GM12878 (cell line): Measurements from ENCODE around the gene ANO7. TPM values are rescaled to one million over a fixed set of nuclear protein-coding genes. Genes with fewer than 3 reads are reported as not detected.

Experiments
- ATAC-seq: fragments of 200-7000 bp; cut with Tn5 transposase; 3 replicates; pipeline ENCODE4 v1.9.1; 2020; ENCODE audit warnings: mild to moderate bottlenecking, moderate library complexity
- BruUV-seq: library from RNA; stranded (reverse); fragments of 400-500 nt; replicated peaks from 2 replicates; lab custom pipeline; 2021; lab: Mats Ljungman, UMichigan
- CTCF ChIA-PET: fragments of 300-600 bp; sonication (Branson Sonifier 250); formaldehyde crosslinking; extraction: SDS; loops from one replicate; lab custom pipeline; 2021; ENCODE audit warnings: inconsistent platforms; lab: Yijun Ruan, JAX
- POLR2A ChIA-PET: fragments of 350-600 bp; formaldehyde crosslinking; extraction: SDS; loops from one replicate; lab custom pipeline; 2021; ENCODE audit warnings: inconsistent platforms; lab: Charles Lee
- RAD21 ChIA-PET: fragments of 300-600 bp; sonication (Branson Sonifier 250); formaldehyde crosslinking; loops from one replicate; lab custom pipeline; 2023; ENCODE audit warnings: antibody characterized with exemption; ENCODE audit not compliant: unreplicated experiment; lab: Charles Lee
- SMC1A ChIA-PET: fragments of 300-600 bp; sonication (Branson Sonifier 250); formaldehyde crosslinking; loops from one replicate; lab custom pipeline; 2023; ENCODE audit not compliant: unreplicated experiment, uncharacterized antibody; lab: Charles Lee
- DNase-seq: peaks from one replicate; pipeline ENCODE4 v3.0.0-alpha.2; 2011; ENCODE audit warnings: low read depth, low spot score
- FAIRE-seq: peaks from 3 replicates; lab custom pipeline; 2011; peaks lifted over from hg19 to GRCh38; lab: Jason Lieb, UNC
- H2AFZ ChIP-seq: 2 replicates; pipeline ENCODE4 v1.6.0; 2011; ENCODE audit warnings: low read depth, low read length, control low read depth; ENCODE audit not compliant: control insufficient read depth
- H3K27ac ChIP-seq: 2 replicates; pipeline ENCODE4 v1.5.1; 2011; ENCODE audit warnings: control low read depth; ENCODE audit not compliant: control insufficient read depth, insufficient read depth
- H3K27me3 ChIP-seq, 2 experiments: replicated peaks in 1 of 2; 2 replicates each; pipeline versions ENCODE4 v1.6.0 to v1.6.1; 2011; ENCODE audit warnings: low read length in 1 of 2; ENCODE audit not compliant: control insufficient read depth in 2 of 2, insufficient read depth in 2 of 2
- H3K36me3 ChIP-seq, 2 experiments: 2 replicates each; pipeline ENCODE4 v1.5.1; 2011; ENCODE audit warnings: low read length in 1 of 2; ENCODE audit not compliant: control insufficient read depth in 2 of 2, insufficient read depth in 2 of 2
- H3K4me1 ChIP-seq: 2 replicates; pipeline ENCODE4 v1.6.1; 2011; ENCODE audit warnings: mild to moderate bottlenecking, low read length, moderate library complexity, mixed read lengths; ENCODE audit not compliant: control insufficient read depth, insufficient read depth
- H3K4me2 ChIP-seq: 2 replicates; pipeline ENCODE4 v1.6.0; 2011; ENCODE audit warnings: control low read depth; ENCODE audit not compliant: control insufficient read depth, insufficient read depth
- H3K4me3 ChIP-seq: fragments of 200-600 bp; sonication (generic); 2 replicates; pipeline ENCODE4 v1.5.1; 2016
- H3K79me2 ChIP-seq: 2 replicates; pipeline ENCODE4 v1.6.0; 2011; ENCODE audit warnings: low read length; ENCODE audit not compliant: control insufficient read depth, insufficient read depth
- H3K9ac ChIP-seq: 2 replicates; pipeline ENCODE4 v1.8.0; 2011; ENCODE audit warnings: low read length, control low read depth, mixed read lengths; ENCODE audit not compliant: control insufficient read depth, insufficient read depth
- H3K9me3 ChIP-seq: replicated peaks from 3 replicates; pipeline ENCODE4 v1.5.1; 2011; ENCODE audit warnings: mild to moderate bottlenecking, low read length; ENCODE audit not compliant: control insufficient read depth, insufficient read depth
- H4K20me1 ChIP-seq: 2 replicates; pipeline ENCODE4 v1.6.0; 2011; ENCODE audit not compliant: control insufficient read depth, insufficient read depth
- CBFB ChIP-seq: IDR thresholded peaks from 2 replicates; pipeline ENCODE4 v1.6.1; 2016; ENCODE audit warnings: antibody characterized with exemption, low read depth
- DPF2 ChIP-seq: fragments of 450-650 bp; IDR thresholded peaks from 2 replicates; pipeline ENCODE4 v1.6.1; 2017; ENCODE audit warnings: mild to moderate bottlenecking
- HCFC1 ChIP-seq: fragments of 150-350 bp; IDR thresholded peaks from 2 replicates; pipeline ENCODE4 v1.6.1; 2014; ENCODE audit warnings: low read length
- IKZF1 ChIP-seq: fragments of 450-650 bp; conservative IDR thresholded peaks from 2 replicates; pipeline ENCODE4 v1.6.1; 2017; ENCODE audit warnings: antibody characterized with exemption, mild to moderate bottlenecking
- JUND ChIP-seq: IDR thresholded peaks from 2 replicates; pipeline ENCODE4 v1.6.1; 2012; ENCODE audit warnings: low read depth, mild to moderate bottlenecking, low read length, improper control_type of control experiment, moderate library complexity
- RB1 ChIP-seq: fragments of 450-650 bp; formaldehyde crosslinking; IDR thresholded peaks from 2 replicates; pipeline ENCODE4 v1.6.1; 2017; ENCODE audit warnings: mild to moderate bottlenecking, borderline replicate concordance
- TCF3 ChIP-seq: IDR thresholded peaks from 2 replicates; pipeline ENCODE4 v1.6.1; 2012; ENCODE audit warnings: low read depth, mild to moderate bottlenecking, low read length, borderline replicate concordance; ENCODE audit not compliant: insufficient read depth
- WGBS: methylation state at CpG from one replicate; pipeline ENCODE4 v1.1.6; 2016; ENCODE audit warnings: low lambda C conversion rate; ENCODE audit not compliant: insufficient replicate concordance, insufficient coverage; ENCODE audit errors: missing lambda C conversion rate; 5-methylcytosine and 5-hydroxymethylcytosine counted together
- in situ Hi-C: fragments of 300-500 bp; cut with MboI; formaldehyde crosslinking; loops from 9 replicates; pipeline ENCODE4 v1.14.3; 2018; ENCODE audit warnings: mixed read lengths
- intact Hi-C: fragments of 100-400 bp; cut with micrococcal nuclease; formaldehyde crosslinking; loops from one replicate; pipeline ENCODE4 v1.14.2; 2022; ENCODE audit not compliant: unreplicated experiment
- polyA plus RNA-seq, 11 experiments: library from polyadenylated mRNA; depleted of rRNA in 4 of 11; unstranded in 6 of 11; stranded (reverse) in 5 of 11; fragments of >200 nt; fragmentation: Nextera tagmentation in 4 of 11; fragmentation: Illumina TruSeq in 1 of 11; extraction: Ambion mirVana in 4 of 11; extraction: Trizol in 1 of 11; gene quantifications; 1 replicate in 1 of 11; 2 replicates in 10 of 11; pipeline versions ENCODE4 v1.2.1 to v1.2.3, GENCODE V29; 2011 to 2016; ENCODE audit warnings: inconsistent platforms in 2 of 11, missing spikeins in 2 of 11, low read depth in 1 of 11
- total RNA-seq, 4 experiments: library from RNA; depleted of rRNA in 3 of 4; stranded (reverse); fragments of >200 nt in 3 of 4; fragmentation: Illumina TruSeq in 1 of 4; extraction: Trizol in 1 of 4; gene quantifications; 2 replicates each; pipeline versions ENCODE4 v1.2.1 to v1.2.3, GENCODE V29; 2013 to 2021
- TF ChIP-seq, protein P1 (sequence below), 3 experiments: IDR thresholded peaks in 2 of 3; conservative IDR thresholded peaks in 1 of 3; 2 replicates each; pipeline ENCODE4 v1.5.1; 2011; ENCODE audit warnings: low read depth in 3 of 3, low read length in 3 of 3, mild to moderate bottlenecking in 3 of 3, control low read depth in 2 of 3, moderate library complexity in 2 of 3, inconsistent platforms in 1 of 3, mixed read lengths in 1 of 3; ENCODE audit not compliant: control insufficient read depth in 2 of 3, insufficient read depth in 1 of 3; ENCODE audit errors: extremely low read depth in 1 of 3

The ANO7 gene
- total and polyA plus RNA-seq, 10 of the 15 experiments (the other 5 are each of a cell fraction or from before 2014, with no cell fraction given): 0.08 to 1.4 (median 0.44) TPM

- H4K20me1 ChIP-seq: no peaks in the 10 kb centered on the region
- POLR2A ChIA-PET: no interaction called here
- no peak for TF ChIP-seq HCFC1
- TF ChIP-seq TCF3: no peak
- TF ChIP-seq, protein P1, sequence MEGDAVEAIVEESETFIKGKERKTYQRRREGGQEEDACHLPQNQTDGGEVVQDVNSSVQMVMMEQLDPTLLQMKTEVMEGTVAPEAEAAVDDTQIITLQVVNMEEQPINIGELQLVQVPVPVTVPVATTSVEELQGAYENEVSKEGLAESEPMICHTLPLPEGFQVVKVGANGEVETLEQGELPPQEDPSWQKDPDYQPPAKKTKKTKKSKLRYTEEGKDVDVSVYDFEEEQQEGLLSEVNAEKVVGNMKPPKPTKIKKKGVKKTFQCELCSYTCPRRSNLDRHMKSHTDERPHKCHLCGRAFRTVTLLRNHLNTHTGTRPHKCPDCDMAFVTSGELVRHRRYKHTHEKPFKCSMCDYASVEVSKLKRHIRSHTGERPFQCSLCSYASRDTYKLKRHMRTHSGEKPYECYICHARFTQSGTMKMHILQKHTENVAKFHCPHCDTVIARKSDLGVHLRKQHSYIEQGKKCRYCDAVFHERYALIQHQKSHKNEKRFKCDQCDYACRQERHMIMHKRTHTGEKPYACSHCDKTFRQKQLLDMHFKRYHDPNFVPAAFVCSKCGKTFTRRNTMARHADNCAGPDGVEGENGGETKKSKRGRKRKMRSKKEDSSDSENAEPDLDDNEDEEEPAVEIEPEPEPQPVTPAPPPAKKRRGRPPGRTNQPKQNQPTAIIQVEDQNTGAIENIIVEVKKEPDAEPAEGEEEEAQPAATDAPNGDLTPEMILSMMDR (IDR thresholded peaks at IDR 0.05 in 2 of 3, conservative IDR thresholded peaks at IDR 0.05 in 1 of 3; ENCODE audit: control insufficient read depth in 2 of 3, extremely low read depth in 1 of 3, insufficient read depth in 1 of 3, low read depth in 3 of 3, low read length in 3 of 3): no peak
- no peak for TF ChIP-seq JUND
- TF ChIP-seq IKZF1: no peak
- no peak for TF ChIP-seq DPF2
- TF ChIP-seq CBFB: no peak
- TF ChIP-seq RB1: no peak
- H3K36me3 ChIP-seq: peaks cover 5 to 48% of the 10 kb centered on the region in 2 experiments
- H3K9me3 ChIP-seq: no peaks in the 10 kb centered on the region
- 97% methylated on average over 7 of the region's 7 CpGs for WGBS
- RAD21 ChIA-PET: no interaction called here
- BruUV-seq: no TSS peak
- SMC1A ChIA-PET: no interaction called here
- FAIRE-seq (no peak), ATAC-seq (no peak), DNase-seq (no peak)
- H3K79me2 ChIP-seq: no peaks in the 10 kb centered on the region
- in situ Hi-C loops: no loop called here
- intact Hi-C loops: no loop called here
- H3K4me3 ChIP-seq: no peak overlapping the region
- no peak overlapping the region for H3K4me2 ChIP-seq
- H3K9ac ChIP-seq: no peak overlapping the region
- no peaks in the 10 kb centered on the region for H3K27me3 ChIP-seq
- H3K4me1 ChIP-seq: no peaks in the 10 kb centered on the region
- H2AFZ ChIP-seq: no peak overlapping the region
- H3K27ac ChIP-seq: no peak overlapping the region
- CTCF ChIA-PET: no interaction called here
These were observed 28.2 kb upstream of the ANO7 start for GRCh38 chr2:241160318-241160717.
